Right forelimb (tissue), 1 donor: Measurements from ENCODE around the gene CHRNB4.
"Not testable (repeated sequence)": the region's sequence is repeated elsewhere in the genome, so short reads cannot be mapped to it uniquely, and the experiment has no call there.

Experiments
- DNase-seq: peaks from one replicate; pipeline ENCODE4 v3.0.0-alpha.2; 2018

CHRNB4 gene

DNA sequence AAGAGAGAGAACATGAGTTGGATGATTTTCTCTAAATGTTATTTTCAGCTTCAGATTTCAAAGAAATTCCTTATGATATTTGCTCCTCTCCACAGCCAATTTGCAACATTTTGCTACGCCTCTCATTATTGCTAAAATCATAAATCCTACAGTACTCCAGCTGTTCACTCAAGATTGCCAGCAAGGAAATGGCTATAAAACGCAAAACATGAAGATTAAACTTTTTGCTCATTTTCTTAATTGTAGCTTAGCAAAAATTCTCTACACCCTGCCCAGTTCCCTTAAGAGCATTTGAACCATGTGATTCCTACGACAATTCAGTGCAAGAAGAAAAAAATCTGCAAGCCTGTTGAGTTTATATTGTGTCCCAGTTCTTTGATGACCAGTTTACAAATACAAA, 27.0 kb downstream of the CHRNB4 start:
- no peak for DNase-seq

DNA sequence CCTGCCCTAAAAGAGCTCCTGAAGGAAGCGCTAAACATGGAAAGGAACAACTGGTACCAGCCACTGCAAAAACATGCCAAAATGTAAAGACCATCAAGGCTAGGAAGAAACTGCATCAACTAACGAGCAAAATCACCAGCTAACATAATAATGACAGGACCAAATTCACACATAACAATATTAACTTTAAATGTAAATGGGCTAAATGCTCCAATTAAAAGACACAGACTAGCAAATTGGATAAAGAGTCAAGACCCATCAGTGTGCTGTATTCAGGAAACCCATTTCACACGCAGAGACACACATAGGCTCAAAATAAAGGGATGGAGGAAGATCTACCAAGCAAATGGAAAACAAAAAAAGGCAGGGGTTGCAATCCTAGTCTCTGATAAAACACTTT, 31.5 kb downstream of the CHRNB4 start:
- DNase-seq: not testable (repeated sequence)

DNA sequence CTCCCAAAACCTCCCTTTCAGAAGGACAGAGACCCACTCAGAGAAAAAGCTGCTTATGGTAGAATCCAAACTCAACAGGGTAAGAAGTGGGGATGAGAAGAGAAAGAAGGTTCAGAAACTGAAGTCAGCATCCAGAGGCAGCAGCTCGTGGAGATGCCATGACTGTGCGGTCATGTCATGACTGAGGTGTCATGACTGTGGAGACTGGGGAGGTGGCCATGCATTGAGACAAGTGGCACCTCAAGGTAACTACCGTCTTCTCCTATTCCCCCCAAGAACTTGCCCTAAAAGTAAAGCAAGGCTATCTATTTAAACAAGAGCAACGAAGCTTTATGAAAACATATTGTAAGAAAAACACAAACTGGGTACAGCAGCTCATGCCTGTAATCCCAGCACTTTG, 35.3 kb downstream of the CHRNB4 start:
- DNase-seq: no peak

- DNase-seq: no peak
These were observed 35.8 kb downstream of the CHRNB4 start for GRCh38 chr15:78605201-78605600.

DNA sequence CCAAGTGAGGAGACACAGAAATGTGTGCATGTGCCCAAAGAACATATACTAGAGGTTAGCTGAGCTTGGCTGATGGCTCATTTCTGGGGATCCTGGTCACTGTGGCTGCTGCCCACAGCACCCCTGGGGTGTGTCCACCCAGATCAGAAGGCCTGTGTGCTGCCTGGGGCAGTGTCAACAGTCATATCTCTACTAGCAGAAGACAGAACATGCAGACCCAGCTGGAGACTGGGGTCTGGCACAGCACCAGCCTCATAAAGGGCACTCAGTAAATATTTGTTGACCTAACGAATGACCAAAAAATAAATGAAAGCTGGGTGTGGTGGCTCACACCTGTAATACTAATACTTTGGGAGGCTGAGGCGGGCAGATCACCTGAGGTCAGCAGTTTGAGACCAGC, 36.6 kb downstream of the CHRNB4 start:
- DNase-seq: no peak

- DNase-seq: no peak
These were observed 37.5 kb downstream of the CHRNB4 start for GRCh38 chr15:78603467-78603866.

DNA sequence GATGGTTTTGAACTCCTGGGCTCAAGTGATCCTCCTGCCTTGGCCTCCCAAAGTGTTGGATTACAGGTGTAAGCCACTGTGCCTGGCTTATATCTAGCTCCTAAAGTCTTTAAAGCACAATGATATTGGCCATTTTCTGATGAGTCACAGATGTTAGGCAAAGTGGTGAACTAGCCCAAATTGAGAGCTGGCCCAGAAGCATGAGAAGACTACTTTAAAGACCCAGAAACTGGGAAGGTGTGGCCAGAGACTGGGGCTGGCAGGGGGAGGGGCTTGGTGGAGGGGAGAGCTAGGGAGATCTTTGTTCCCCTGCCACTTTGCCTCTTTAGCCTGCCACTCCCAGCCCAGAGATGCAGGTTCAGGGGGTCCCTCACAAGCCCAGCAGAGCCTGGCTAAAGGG, 41.8 kb downstream of the CHRNB4 start:
- DNase-seq: no peak

DNA sequence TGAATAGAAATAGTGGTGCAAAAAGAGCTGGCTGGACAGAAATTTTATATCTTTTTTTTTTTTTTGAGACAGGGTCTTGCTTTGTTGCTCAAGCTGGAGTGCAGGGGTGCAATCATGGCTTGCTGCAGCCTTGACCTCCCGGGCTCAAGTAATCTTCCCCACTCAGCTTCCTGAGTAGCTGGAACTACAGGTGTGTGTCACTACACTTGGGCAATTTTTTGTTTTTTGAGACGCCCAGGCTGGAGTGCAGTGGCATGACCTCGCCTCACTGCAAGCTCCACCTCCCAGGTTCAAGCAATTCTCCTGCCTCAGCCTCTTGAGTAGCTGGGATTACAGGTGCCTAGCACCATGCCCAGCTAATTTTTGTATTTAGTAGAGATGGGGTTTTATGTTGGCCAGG, 42.7 kb downstream of the CHRNB4 start:
- no peak for DNase-seq

DNA sequence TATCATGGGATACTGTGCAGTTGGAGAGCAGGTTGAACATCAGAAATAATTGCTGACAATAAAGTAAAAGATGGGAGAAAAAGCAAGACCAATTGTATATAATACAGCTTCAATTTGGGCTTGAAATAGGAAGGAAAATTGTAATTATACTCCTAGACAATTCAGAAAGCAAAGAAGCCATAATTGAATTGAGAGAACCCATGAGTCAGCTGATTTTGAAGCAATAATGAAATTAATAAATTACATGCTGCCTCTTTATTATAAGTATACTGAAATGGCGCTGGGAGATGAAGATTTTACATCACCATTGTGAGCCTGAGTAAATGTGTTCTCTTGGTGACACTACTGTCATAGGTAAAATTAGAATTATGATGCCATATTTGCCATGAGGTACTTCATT, 43.4 kb downstream of the CHRNB4 start:
- no peak for DNase-seq

DNA sequence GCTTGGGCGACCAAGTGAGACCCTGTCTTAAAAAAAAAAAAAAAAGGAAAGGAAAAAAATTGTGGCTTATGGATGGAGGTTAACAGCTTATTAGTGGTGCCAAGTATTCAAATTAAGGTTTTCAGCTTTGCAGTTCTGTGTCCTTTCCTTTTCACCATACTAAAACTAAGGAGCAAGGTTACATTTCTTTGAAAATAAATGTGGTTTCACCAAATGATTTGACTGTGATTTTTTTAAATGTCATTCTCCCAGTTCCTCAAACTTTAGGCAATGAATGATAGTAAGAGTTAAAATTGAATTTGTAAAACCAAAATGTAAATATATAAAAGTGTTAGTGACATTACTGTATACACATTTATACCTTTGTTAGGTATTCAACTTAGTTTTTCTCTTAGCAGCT, 66.1 kb downstream of the CHRNB4 start:
- no peak for DNase-seq
